ENCODE measurements around the gene SLC2A13.
A peak's percentile ranks its signal among the peaks of the same experiment; 100 is the strongest.

SLC2A13 gene

GRCh38 chr12:40152783-40153383, 47.0 kb upstream of the SLC2A13 start:
- TF ChIP-seq, protein P1, sequence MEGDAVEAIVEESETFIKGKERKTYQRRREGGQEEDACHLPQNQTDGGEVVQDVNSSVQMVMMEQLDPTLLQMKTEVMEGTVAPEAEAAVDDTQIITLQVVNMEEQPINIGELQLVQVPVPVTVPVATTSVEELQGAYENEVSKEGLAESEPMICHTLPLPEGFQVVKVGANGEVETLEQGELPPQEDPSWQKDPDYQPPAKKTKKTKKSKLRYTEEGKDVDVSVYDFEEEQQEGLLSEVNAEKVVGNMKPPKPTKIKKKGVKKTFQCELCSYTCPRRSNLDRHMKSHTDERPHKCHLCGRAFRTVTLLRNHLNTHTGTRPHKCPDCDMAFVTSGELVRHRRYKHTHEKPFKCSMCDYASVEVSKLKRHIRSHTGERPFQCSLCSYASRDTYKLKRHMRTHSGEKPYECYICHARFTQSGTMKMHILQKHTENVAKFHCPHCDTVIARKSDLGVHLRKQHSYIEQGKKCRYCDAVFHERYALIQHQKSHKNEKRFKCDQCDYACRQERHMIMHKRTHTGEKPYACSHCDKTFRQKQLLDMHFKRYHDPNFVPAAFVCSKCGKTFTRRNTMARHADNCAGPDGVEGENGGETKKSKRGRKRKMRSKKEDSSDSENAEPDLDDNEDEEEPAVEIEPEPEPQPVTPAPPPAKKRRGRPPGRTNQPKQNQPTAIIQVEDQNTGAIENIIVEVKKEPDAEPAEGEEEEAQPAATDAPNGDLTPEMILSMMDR (IDR thresholded peaks at IDR 0.05; ENCODE audit: insufficient read depth, low read length, poor library complexity, severe bottlenecking), result peak; percentile 73
- no peak for TF ChIP-seq EZH2phosphoT487 (conservative IDR thresholded peaks at IDR 0.05; ENCODE audit: low read length)

DNA sequence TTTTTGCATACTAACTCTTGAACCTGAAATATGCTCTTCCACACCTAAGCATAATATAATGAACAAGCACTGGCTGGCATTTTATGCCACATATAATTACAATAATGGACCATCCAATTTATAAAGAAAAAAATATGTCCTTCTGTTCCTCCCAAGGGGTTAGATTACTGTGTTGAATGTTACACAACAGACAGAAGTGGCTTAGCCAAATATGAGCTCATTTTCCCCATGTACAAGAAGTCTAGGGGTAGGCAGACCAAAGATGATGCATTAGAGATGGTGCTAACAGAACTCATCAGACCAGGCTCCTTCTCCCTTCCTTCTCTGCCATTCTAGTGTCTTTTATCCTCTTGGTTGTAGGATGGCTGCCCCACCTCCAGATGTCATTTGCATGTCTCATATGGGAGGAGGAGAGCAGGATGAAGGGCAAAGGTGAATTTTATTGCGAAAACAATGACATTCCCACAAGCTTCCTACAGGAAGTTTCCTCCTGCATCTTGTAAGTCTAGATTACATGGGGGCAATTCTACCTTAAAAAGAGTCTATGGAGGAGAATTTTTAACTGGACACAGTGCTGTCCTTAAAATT, 43.9 kb upstream of the SLC2A13 start:
- Histone ChIP-seq H3K79me2 (ENCODE audit: insufficient read depth, low read length) (no peaks in the 10 kb centered on the region), H3K4me3 (ENCODE audit: insufficient read depth, low read length, poor library complexity, severe bottlenecking) (no peak overlapping the region), H4K20me1 (ENCODE audit: low read depth, low read length) (no peaks in the 10 kb centered on the region), H3K27me3 (ENCODE audit: low read length) (no peaks in the 10 kb centered on the region), H3K9me2 (replicated peaks; ENCODE audit: insufficient read depth, low read length) (no peaks in the 10 kb centered on the region), H3K27ac (ENCODE audit: low read depth, low read length) (no peak overlapping the region), H3K9ac (ENCODE audit: low read length) (no peak overlapping the region), H2AFZ (ENCODE audit: low read depth, low read length, severe bottlenecking) (no peak overlapping the region), H3K36me3 (ENCODE audit: low read length) (no peaks in the 10 kb centered on the region), H3K9me3 (ENCODE audit: insufficient read depth, low read length) (no peaks in the 10 kb centered on the region), H3K4me2 (ENCODE audit: low read depth, low read length, poor library complexity, severe bottlenecking) (no peak overlapping the region), H3F3A (ENCODE audit: insufficient read depth) (peaks cover 7% of the 10 kb centered on the region; the same call in 1 of the 2 replicates)
- no peak for TF ChIP-seq EZH2phosphoT487 (conservative IDR thresholded peaks at IDR 0.05; ENCODE audit: low read length)
- TF ChIP-seq, protein P1 (IDR thresholded peaks at IDR 0.05; ENCODE audit: insufficient read depth, low read length, poor library complexity, severe bottlenecking), result no peak

More at GRCh38 chr12:40152783-40153383, 47.0 kb upstream of the SLC2A13 start:
- no peak overlapping the region for H3K4me2 ChIP-seq (ENCODE audit: low read depth, low read length, poor library complexity, severe bottlenecking)
- no peak overlapping the region for H3K27ac ChIP-seq (ENCODE audit: low read depth, low read length)
- no peak overlapping the region for H3K9ac ChIP-seq (ENCODE audit: low read length)
- no peaks in the 10 kb centered on the region for H3K79me2 ChIP-seq (ENCODE audit: insufficient read depth, low read length)
- H3F3A ChIP-seq (ENCODE audit: insufficient read depth), result no peaks in the 10 kb centered on the region
- H3K4me3 ChIP-seq (ENCODE audit: insufficient read depth, low read length, poor library complexity, severe bottlenecking), result no peak overlapping the region
- H2AFZ ChIP-seq (ENCODE audit: low read depth, low read length, severe bottlenecking), result no peak overlapping the region
- no peaks in the 10 kb centered on the region for H3K9me2 ChIP-seq (replicated peaks; ENCODE audit: insufficient read depth, low read length)
- H3K36me3 ChIP-seq (ENCODE audit: low read length), result no peaks in the 10 kb centered on the region
- no peaks in the 10 kb centered on the region for H3K9me3 ChIP-seq (ENCODE audit: insufficient read depth, low read length)
- H3K27me3 ChIP-seq (ENCODE audit: low read length), result no peaks in the 10 kb centered on the region
- H4K20me1 ChIP-seq (ENCODE audit: low read depth, low read length), result no peaks in the 10 kb centered on the region

GRCh38 chr12:40146800-40147797, 41.2 kb upstream of the SLC2A13 start:
- Histone ChIP-seq H3K36me3 (ENCODE audit: low read length) (no peaks in the 10 kb centered on the region), H2AFZ (ENCODE audit: low read depth, low read length, severe bottlenecking) (no peak overlapping the region), H3K4me3 (ENCODE audit: insufficient read depth, low read length, poor library complexity, severe bottlenecking) (no peak overlapping the region), H3K9me3 (ENCODE audit: insufficient read depth, low read length) (no peaks in the 10 kb centered on the region), H3K9me2 (replicated peaks; ENCODE audit: insufficient read depth, low read length) (no peaks in the 10 kb centered on the region), H3K79me2 (ENCODE audit: insufficient read depth, low read length) (no peaks in the 10 kb centered on the region), H3F3A (ENCODE audit: insufficient read depth) (peaks cover 7% of the 10 kb centered on the region; the same call in 1 of the 2 replicates), H3K4me2 (ENCODE audit: low read depth, low read length, poor library complexity, severe bottlenecking) (no peak overlapping the region), H3K27ac (ENCODE audit: low read depth, low read length) (no peak overlapping the region), H3K9ac (ENCODE audit: low read length) (no peak overlapping the region), H4K20me1 (ENCODE audit: low read depth, low read length) (no peaks in the 10 kb centered on the region), H3K27me3 (ENCODE audit: low read length) (no peaks in the 10 kb centered on the region)
- TF ChIP-seq, protein P1 (IDR thresholded peaks at IDR 0.05; ENCODE audit: insufficient read depth, low read length, poor library complexity, severe bottlenecking), result no peak
- TF ChIP-seq EZH2phosphoT487 (conservative IDR thresholded peaks at IDR 0.05; ENCODE audit: low read length), result no peak
